Hepatocyte (in vitro differentiated cells): ENCODE results near the gene MRPL21. TPM values are rescaled to one million over a fixed set of nuclear protein-coding genes. Genes with fewer than 3 reads are reported as not detected.

Experiments
- DNase-seq: peaks from one replicate; pipeline ENCODE4 v3.0.0-alpha.2; 2016; ENCODE audit warnings: low spot score
- H2AFZ ChIP-seq: fragments of 200-600 bp; sonication (generic); 2 replicates; pipeline ENCODE4 v1.6.0; 2016; ENCODE audit warnings: antibody characterized with exemption, mild to moderate bottlenecking
- H3K27ac ChIP-seq: fragments of 200-600 bp; sonication (generic); 2 replicates; pipeline ENCODE4 v1.5.1; 2016; ENCODE audit warnings: mild to moderate bottlenecking
- H3K27me3 ChIP-seq: fragments of 200-600 bp; sonication (generic); 2 replicates; pipeline ENCODE4 v1.6.1; 2016
- H3K36me3 ChIP-seq: fragments of 200-600 bp; sonication (generic); replicated peaks from 2 replicates; pipeline ENCODE4 v1.5.1; 2016; ENCODE audit warnings: low read depth; ENCODE audit not compliant: insufficient read depth
- H3K4me1 ChIP-seq: fragments of 200-600 bp; sonication (generic); 2 replicates; pipeline ENCODE4 v1.5.1; 2016; ENCODE audit warnings: mild to moderate bottlenecking, moderate library complexity; ENCODE audit not compliant: insufficient read depth
- H3K4me2 ChIP-seq: fragments of 200-600 bp; sonication (generic); 2 replicates; pipeline ENCODE4 v1.6.0; 2016
- H3K4me3 ChIP-seq: fragments of 200-600 bp; sonication (generic); 2 replicates; pipeline ENCODE4 v1.5.1; 2016; ENCODE audit warnings: mild to moderate bottlenecking
- H3K79me2 ChIP-seq: fragments of 200-600 bp; sonication (generic); 2 replicates; pipeline ENCODE4 v1.6.0; 2017; ENCODE audit warnings: mild to moderate bottlenecking
- H3K9me2 ChIP-seq: fragments of 200-600 bp; sonication (generic); replicated peaks from 2 replicates; pipeline ENCODE4 v1.6.0; 2017; ENCODE audit warnings: mild to moderate bottlenecking; ENCODE audit not compliant: insufficient read depth
- H3K9me3 ChIP-seq: fragments of 200-600 bp; sonication (generic); 2 replicates; pipeline ENCODE4 v1.5.1; 2016; ENCODE audit warnings: low read depth, mild to moderate bottlenecking
- H4K20me1 ChIP-seq: fragments of 200-600 bp; sonication (generic); 2 replicates; pipeline ENCODE4 v1.6.0; 2016; ENCODE audit warnings: mild to moderate bottlenecking; ENCODE audit not compliant: insufficient read depth, poor library complexity, severe bottlenecking
- EZH2 ChIP-seq: fragments of 200-600 bp; sonication (generic); IDR thresholded peaks from 2 replicates; pipeline ENCODE4 v1.6.1; 2016; ENCODE audit warnings: antibody characterized with exemption, mild to moderate bottlenecking, borderline replicate concordance
- EZH2phosphoT487 ChIP-seq: fragments of 200-600 bp; sonication (generic); IDR thresholded peaks from one replicate; pipeline ENCODE4 v1.6.1; 2018; ENCODE audit warnings: antibody characterized with exemption, mild to moderate bottlenecking, low read depth, moderate library complexity; ENCODE audit not compliant: unreplicated experiment, severe bottlenecking
- WGBS: methylation state at CpG from one replicate; pipeline ENCODE4 v1.1.6; 2016; ENCODE audit warnings: low lambda C conversion rate; ENCODE audit errors: missing lambda C conversion rate; 5-methylcytosine and 5-hydroxymethylcytosine counted together
- polyA plus RNA-seq: library from polyadenylated mRNA; unstranded; fragments of >200 nt; fragmentation: Nextera tagmentation; extraction: Ambion mirVana; gene quantifications from 2 replicates; pipeline ENCODE4 v1.2.1, GENCODE V29; 2016
- total RNA-seq: library from RNA; depleted of rRNA; stranded (reverse); fragments of >200 nt; gene quantifications from 2 replicates; pipeline ENCODE4 v1.2.3, GENCODE V29; 2014
- TF ChIP-seq, protein P1 (sequence below): fragments of 200-600 bp; sonication (generic); IDR thresholded peaks from 2 replicates; pipeline ENCODE4 v1.5.1; 2016; ENCODE audit warnings: antibody characterized with exemption, mild to moderate bottlenecking; ENCODE audit not compliant: poor library complexity

MRPL21 gene
- total and polyA plus RNA-seq, 2 experiments from 2014 or later: 34.9 to 86.2 TPM

DNA sequence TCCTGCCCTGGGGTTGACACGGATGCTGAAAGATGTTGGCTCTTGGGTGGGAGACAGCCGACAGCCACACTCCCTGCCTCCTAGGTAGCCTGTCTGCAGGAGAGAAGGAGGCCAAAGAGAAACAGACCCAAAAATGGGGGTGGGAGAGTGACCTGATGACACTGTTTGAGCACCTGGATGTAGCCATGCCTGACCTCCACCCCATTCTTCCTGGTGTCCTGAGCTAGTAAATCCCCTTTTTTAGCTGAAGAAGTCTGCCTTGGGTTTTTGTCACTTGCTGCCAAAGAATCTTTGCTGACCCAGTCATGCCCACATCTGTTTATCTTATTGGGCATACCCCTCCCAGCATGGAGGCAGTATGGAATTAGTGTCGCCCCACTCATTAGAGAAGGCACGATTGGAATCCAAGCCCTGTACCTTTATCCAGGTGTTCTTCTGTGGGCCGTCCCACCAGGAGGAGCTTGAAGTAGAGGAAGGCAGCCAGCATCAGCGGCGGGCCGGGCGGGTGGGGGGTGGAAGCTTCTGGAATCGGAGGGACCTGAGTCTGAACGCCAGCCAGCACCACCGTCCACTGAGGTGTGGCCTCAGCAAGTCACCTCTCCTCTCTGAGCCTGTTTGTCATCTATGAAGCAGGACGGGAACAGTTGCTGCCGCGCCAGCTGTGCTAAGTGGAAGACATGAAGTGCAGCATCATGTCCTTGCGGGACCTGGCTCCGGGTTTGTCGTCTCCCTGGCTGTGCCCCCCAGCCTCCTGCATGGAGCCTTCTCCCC, 37.9 kb upstream of the MRPL21 start:
- H3K27ac ChIP-seq: peak overlapping the region; percentile 92
- WGBS: 91% methylated on average over 16 of the region's 18 CpGs
- H3K79me2 ChIP-seq: no peaks in the 10 kb centered on the region
- H3K9me3 ChIP-seq: no peaks in the 10 kb centered on the region
- no peak for DNase-seq
- H3K27me3 ChIP-seq: no peaks in the 10 kb centered on the region
- TF ChIP-seq EZH2 (no peak), EZH2phosphoT487 (no peak)
- TF ChIP-seq, protein P1, sequence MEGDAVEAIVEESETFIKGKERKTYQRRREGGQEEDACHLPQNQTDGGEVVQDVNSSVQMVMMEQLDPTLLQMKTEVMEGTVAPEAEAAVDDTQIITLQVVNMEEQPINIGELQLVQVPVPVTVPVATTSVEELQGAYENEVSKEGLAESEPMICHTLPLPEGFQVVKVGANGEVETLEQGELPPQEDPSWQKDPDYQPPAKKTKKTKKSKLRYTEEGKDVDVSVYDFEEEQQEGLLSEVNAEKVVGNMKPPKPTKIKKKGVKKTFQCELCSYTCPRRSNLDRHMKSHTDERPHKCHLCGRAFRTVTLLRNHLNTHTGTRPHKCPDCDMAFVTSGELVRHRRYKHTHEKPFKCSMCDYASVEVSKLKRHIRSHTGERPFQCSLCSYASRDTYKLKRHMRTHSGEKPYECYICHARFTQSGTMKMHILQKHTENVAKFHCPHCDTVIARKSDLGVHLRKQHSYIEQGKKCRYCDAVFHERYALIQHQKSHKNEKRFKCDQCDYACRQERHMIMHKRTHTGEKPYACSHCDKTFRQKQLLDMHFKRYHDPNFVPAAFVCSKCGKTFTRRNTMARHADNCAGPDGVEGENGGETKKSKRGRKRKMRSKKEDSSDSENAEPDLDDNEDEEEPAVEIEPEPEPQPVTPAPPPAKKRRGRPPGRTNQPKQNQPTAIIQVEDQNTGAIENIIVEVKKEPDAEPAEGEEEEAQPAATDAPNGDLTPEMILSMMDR: no peak
- H3K4me2 ChIP-seq: no peak overlapping the region
- H3K36me3 ChIP-seq: no peaks in the 10 kb centered on the region
- H3K4me3 ChIP-seq: no peak overlapping the region
- H4K20me1 ChIP-seq: no peaks in the 10 kb centered on the region
- no peaks in the 10 kb centered on the region for H3K9me2 ChIP-seq
- H3K4me1 ChIP-seq: peaks cover 9% of the 10 kb centered on the region
- no peak overlapping the region for H2AFZ ChIP-seq

DNA sequence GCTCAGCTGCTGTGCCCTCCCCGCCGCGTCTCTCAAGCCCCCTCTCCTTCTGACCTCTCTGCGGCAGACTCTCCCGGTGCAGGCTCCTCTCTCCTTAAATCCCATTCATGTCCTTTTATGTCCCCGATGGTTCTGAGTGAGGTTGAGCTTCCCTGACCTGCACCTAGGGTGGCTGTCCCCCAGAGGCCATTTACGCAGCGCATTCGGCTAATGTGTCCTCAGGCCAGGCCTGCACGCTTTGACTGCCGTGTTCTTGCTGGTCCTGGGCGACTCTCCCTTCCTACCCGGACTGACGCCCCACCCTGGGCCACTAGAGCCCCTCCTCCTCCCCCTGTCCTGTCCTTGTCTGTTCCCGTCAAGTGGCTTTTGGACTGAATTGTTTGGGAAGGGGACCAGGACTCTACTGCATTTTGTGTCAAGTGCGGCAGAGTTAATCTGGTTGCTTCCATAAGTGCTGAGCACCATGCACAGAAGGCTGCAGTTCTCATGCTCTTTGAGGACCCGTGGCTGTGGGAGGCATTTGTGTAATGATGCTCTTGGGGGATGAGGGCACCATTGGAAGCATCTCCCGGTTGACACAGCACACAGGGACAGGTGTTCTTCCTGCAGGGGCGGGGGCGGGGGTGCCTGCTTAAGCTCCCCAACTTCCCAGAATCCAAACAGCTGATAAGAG, 37.2 kb upstream of the MRPL21 start:
- no peak overlapping the region for H3K4me3 ChIP-seq
- no peak overlapping the region for H3K27ac ChIP-seq
- WGBS: 92% methylated on average over 18 of the region's 20 CpGs
- peaks cover 9% of the 10 kb centered on the region for H3K4me1 ChIP-seq
- H3K9me3 ChIP-seq: no peaks in the 10 kb centered on the region
- no peak overlapping the region for H2AFZ ChIP-seq
- DNase-seq: no peak
- H4K20me1 ChIP-seq: no peaks in the 10 kb centered on the region
- no peak for TF ChIP-seq EZH2phosphoT487
- TF ChIP-seq, protein P1: no peak
- TF ChIP-seq EZH2: no peak
- H3K4me2 ChIP-seq: no peak overlapping the region
- no peaks in the 10 kb centered on the region for H3K9me2 ChIP-seq
- no peaks in the 10 kb centered on the region for H3K27me3 ChIP-seq
- H3K79me2 ChIP-seq: no peaks in the 10 kb centered on the region
- H3K36me3 ChIP-seq: no peaks in the 10 kb centered on the region

DNA sequence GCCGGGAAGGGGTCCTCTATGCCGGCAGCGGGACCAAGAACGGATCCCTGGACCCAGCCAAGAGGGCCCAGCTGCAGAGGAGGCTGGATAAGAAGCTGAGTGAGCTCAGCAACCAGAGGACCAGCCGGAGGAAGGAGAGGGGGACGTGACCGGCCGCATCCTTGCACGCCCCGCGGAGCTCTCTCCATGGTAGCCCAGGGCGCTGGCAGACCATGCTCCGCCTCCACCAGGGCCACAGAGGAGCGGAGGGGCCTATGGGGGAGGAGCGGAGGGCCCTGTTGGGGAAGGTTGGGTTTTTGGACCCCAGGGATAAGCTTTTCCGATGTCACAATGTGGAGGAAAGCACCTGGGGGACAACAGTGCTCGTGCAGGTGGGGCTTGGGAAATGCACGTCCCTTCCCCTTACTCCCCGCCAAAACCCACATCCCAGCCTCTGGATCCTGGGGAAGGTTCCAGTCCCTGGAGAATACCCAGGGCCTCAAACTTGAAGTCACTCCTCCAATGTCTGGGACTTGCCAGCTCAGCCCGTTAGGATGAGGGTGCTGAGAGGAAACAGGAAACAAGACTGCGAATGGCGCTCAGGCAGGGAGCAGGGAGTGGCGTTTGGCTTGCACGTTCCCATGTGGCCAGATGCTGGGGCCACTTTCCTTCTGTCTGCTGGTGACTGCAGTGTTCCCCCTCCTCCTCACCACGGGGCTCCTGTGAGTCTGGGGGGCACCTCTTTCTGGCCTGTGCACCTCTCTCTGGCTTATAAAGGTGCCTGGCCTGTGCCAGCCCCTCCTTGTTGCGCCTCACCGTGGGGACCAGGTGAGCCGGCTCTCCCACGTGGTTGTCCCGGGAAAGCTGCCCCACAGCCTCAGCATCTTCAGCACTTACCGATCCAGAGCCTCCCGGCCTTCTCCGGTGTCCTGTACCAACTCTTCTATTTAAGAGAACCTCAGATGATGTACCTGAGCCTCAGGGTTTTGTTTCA, 36.2 kb upstream of the MRPL21 start:
- Histone ChIP-seq H3K4me2 (no peak overlapping the region), H4K20me1 (no peaks in the 10 kb centered on the region), H3K36me3 (no peaks in the 10 kb centered on the region), H3K4me1 (peaks cover 9% of the 10 kb centered on the region), H3K27ac (no peak overlapping the region), H3K4me3 (no peak overlapping the region), H3K27me3 (no peaks in the 10 kb centered on the region), H3K9me2 (no peaks in the 10 kb centered on the region), H2AFZ (no peak overlapping the region), H3K79me2 (no peaks in the 10 kb centered on the region), H3K9me3 (no peaks in the 10 kb centered on the region)
- no peak for DNase-seq
- no peak for TF ChIP-seq EZH2phosphoT487
- TF ChIP-seq, protein P1: no peak
- TF ChIP-seq EZH2: no peak
- 95% methylated on average over 29 of the region's 33 CpGs for WGBS
